ENCODE measurements around the gene CYP3A5.
"Not testable (repeated sequence)": the region's sequence is repeated elsewhere in the genome, so short reads cannot be mapped to it uniquely, and the experiment has no call there.

The CYP3A5 gene

GRCh38 chr7:99643464-99643863, 36.3 kb downstream of the CYP3A5 start:
- DNase-seq (ENCODE audit: insufficient read length, low spot score) (no peak), FAIRE-seq (no peak)

- DNase-seq (ENCODE audit: insufficient read length, low spot score) (no peak), FAIRE-seq (no peak)
These were observed 37.8 kb downstream of the CYP3A5 start for GRCh38 chr7:99642027-99642426.

GRCh38 chr7:99639267-99639666, 40.5 kb downstream of the CYP3A5 start:
- FAIRE-seq (no peak), DNase-seq (ENCODE audit: insufficient read length, low spot score) (no peak)

- no peak for DNase-seq (ENCODE audit: insufficient read length, low spot score)
- FAIRE-seq: no peak
These were observed 41.1 kb downstream of the CYP3A5 start for GRCh38 chr7:99638731-99639130.

GRCh38 chr7:99637414-99637813, 42.4 kb downstream of the CYP3A5 start:
- FAIRE-seq: peak; percentile 31
- not testable (repeated sequence) for DNase-seq (ENCODE audit: insufficient read length, low spot score)

GRCh38 chr7:99631295-99632109, 48.3 kb downstream of the CYP3A5 start:
- DNase-seq (ENCODE audit: insufficient read length, low spot score) (no peak), FAIRE-seq (no peak)

- FAIRE-seq: no peak
These were observed 50.2 kb downstream of the CYP3A5 start for GRCh38 chr7:99629643-99630042.

GRCh38 chr7:99628471-99629465, 51.0 kb downstream of the CYP3A5 start:
- FAIRE-seq (no peak), DNase-seq (ENCODE audit: insufficient read length, low spot score) (no peak)

More at GRCh38 chr7:99629643-99630042, 50.2 kb downstream of the CYP3A5 start:
- no peak for DNase-seq (ENCODE audit: insufficient read length, low spot score)

- DNase-seq (ENCODE audit: insufficient read length, low spot score) (no peak), FAIRE-seq (no peak)
These were observed 52.3 kb downstream of the CYP3A5 start for GRCh38 chr7:99627513-99627912.

- DNase-seq (ENCODE audit: insufficient read length, low spot score) (no peak), FAIRE-seq (no peak)
These were observed 53.1 kb downstream of the CYP3A5 start for GRCh38 chr7:99626661-99627060.

- FAIRE-seq: no peak
These were observed 53.8 kb downstream of the CYP3A5 start for GRCh38 chr7:99625961-99626360.

GRCh38 chr7:99625321-99625720, 54.5 kb downstream of the CYP3A5 start:
- DNase-seq (ENCODE audit: insufficient read length, low spot score): no peak
- FAIRE-seq: no peak

More at GRCh38 chr7:99625961-99626360, 53.8 kb downstream of the CYP3A5 start:
- no peak for DNase-seq (ENCODE audit: insufficient read length, low spot score)

- no peak for FAIRE-seq
These were observed 55.3 kb downstream of the CYP3A5 start for GRCh38 chr7:99624484-99624883.

GRCh38 chr7:99623702-99624447, 55.9 kb downstream of the CYP3A5 start:
- no peak for FAIRE-seq

More at GRCh38 chr7:99624484-99624883, 55.3 kb downstream of the CYP3A5 start:
- no peak for DNase-seq (ENCODE audit: insufficient read length, low spot score)

GRCh38 chr7:99623091-99623693, 56.6 kb downstream of the CYP3A5 start:
- no peak for FAIRE-seq

More at GRCh38 chr7:99623702-99624447, 55.9 kb downstream of the CYP3A5 start:
- no peak for DNase-seq (ENCODE audit: insufficient read length, low spot score)

GRCh38 chr7:99622596-99622995, 57.2 kb downstream of the CYP3A5 start:
- no peak for DNase-seq (ENCODE audit: insufficient read length, low spot score)
- no peak for FAIRE-seq

More at GRCh38 chr7:99623091-99623693, 56.6 kb downstream of the CYP3A5 start:
- no peak for DNase-seq (ENCODE audit: insufficient read length, low spot score)

- FAIRE-seq (no peak), DNase-seq (ENCODE audit: insufficient read length, low spot score) (no peak)
These were observed 58.5 kb downstream of the CYP3A5 start for GRCh38 chr7:99621271-99621670.

GRCh38 chr7:99619571-99620130, 60.1 kb downstream of the CYP3A5 start:
- FAIRE-seq: no peak
- no peak for DNase-seq (ENCODE audit: insufficient read length, low spot score)

- DNase-seq (ENCODE audit: insufficient read length, low spot score) (no peak), FAIRE-seq (no peak)
These were observed 61.1 kb downstream of the CYP3A5 start for GRCh38 chr7:99618726-99619125.

Data from GM19239 (cell line).